Neural cell (in vitro differentiated cells): Measurements from ENCODE around the gene KMT5C. TPM values are rescaled to one million over a fixed set of nuclear protein-coding genes. Genes with fewer than 3 reads are reported as not detected.

Source experiments
- H2AFZ ChIP-seq: fragments of 200-600, 300-800 bp; sonication (generic), shearing (Covaris generic); 2 replicates; pipeline ENCODE4 v1.6.0; 2014; ENCODE audit warnings: low read depth, mild to moderate bottlenecking, antibody characterized with exemption, low read length, moderate library complexity
- H3F3A ChIP-seq: fragments of 200-600 bp; shearing (Covaris generic); 2 replicates; pipeline ENCODE4 v1.6.1; 2016; ENCODE audit warnings: mild to moderate bottlenecking, moderate library complexity, mixed read lengths, antibody characterized with exemption, low read length; ENCODE audit not compliant: insufficient read depth, poor library complexity, severe bottlenecking
- H3K27ac ChIP-seq: fragments of 200-600, 300-800 bp; sonication (generic), shearing (Covaris generic); 2 replicates; pipeline ENCODE4 v1.5.1; 2014; ENCODE audit warnings: mild to moderate bottlenecking, low read length, moderate library complexity
- H3K27me3 ChIP-seq: fragments of 300-800, 200-600 bp; sonication (generic), shearing (Covaris generic); 2 replicates; pipeline ENCODE4 v1.6.0; 2014; ENCODE audit warnings: mild to moderate bottlenecking, low read depth, low read length, moderate library complexity; ENCODE audit not compliant: insufficient read depth
- H3K36me3 ChIP-seq: fragments of 300-800, 200-600 bp; sonication (generic), shearing (Covaris generic); 2 replicates; pipeline ENCODE4 v1.5.1; 2014; ENCODE audit warnings: mild to moderate bottlenecking, antibody characterized with exemption, low read length, moderate library complexity; ENCODE audit not compliant: insufficient read depth
- H3K4me2 ChIP-seq: fragments of 300-800, 200-600 bp; sonication (generic), shearing (Covaris generic); 2 replicates; pipeline ENCODE4 v1.6.0; 2014; ENCODE audit warnings: mild to moderate bottlenecking, low read length
- H3K4me3 ChIP-seq: fragments of 300-800, 200-600 bp; sonication (generic), shearing (Covaris generic); 2 replicates; pipeline ENCODE4 v1.5.1; 2014; ENCODE audit warnings: mild to moderate bottlenecking, low read length, moderate library complexity
- H3K79me2 ChIP-seq: fragments of 200-600 bp; shearing (Covaris generic); replicated peaks from 2 replicates; pipeline ENCODE4 v1.6.0; 2014; ENCODE audit warnings: mild to moderate bottlenecking, low read length, moderate library complexity; ENCODE audit not compliant: insufficient read depth
- H3K9ac ChIP-seq: fragments of 300-800, 200-600 bp; sonication (generic), shearing (Covaris generic); 2 replicates; pipeline ENCODE4 v1.6.1; 2016; ENCODE audit warnings: mild to moderate bottlenecking, low read length, mixed read lengths
- H3K9me2 ChIP-seq: fragments of 200-600 bp; shearing (Covaris generic); 2 replicates; pipeline ENCODE4 v1.6.1; 2016; ENCODE audit warnings: mild to moderate bottlenecking, low read length, mixed read lengths; ENCODE audit not compliant: insufficient read depth
- H3K9me3 ChIP-seq: fragments of 200-600, 300-800 bp; sonication (generic), shearing (Covaris generic); 2 replicates; pipeline ENCODE4 v1.6.1; 2016; ENCODE audit warnings: mild to moderate bottlenecking, mixed run types, low read length, moderate library complexity, mixed read lengths
- H4K20me1 ChIP-seq: fragments of 200-600 bp; shearing (Covaris generic); 2 replicates; pipeline ENCODE4 v1.6.1; 2016; ENCODE audit warnings: mild to moderate bottlenecking, mixed run types; ENCODE audit not compliant: insufficient read depth
- EP300 ChIP-seq: fragments of 450-650 bp; conservative IDR thresholded peaks from 2 replicates; pipeline ENCODE4 v1.6.1; 2014; ENCODE audit warnings: antibody characterized with exemption, mild to moderate bottlenecking, moderate library complexity; ENCODE audit not compliant: poor library complexity, severe bottlenecking
- EZH2 ChIP-seq: fragments of 200-600, 300-800 bp; shearing (Covaris generic), sonication (generic); IDR thresholded peaks from 2 replicates; pipeline ENCODE4 v1.6.1; 2014; ENCODE audit warnings: antibody characterized with exemption, low read length, borderline replicate concordance, mild to moderate bottlenecking; ENCODE audit not compliant: insufficient read depth, poor library complexity, severe bottlenecking
- MXI1 ChIP-seq: fragments of 450-650 bp; conservative IDR thresholded peaks from 2 replicates; pipeline ENCODE4 v1.6.1; 2014; ENCODE audit warnings: antibody characterized with exemption, mild to moderate bottlenecking; ENCODE audit not compliant: poor library complexity, severe bottlenecking
- POLR2AphosphoS5 ChIP-seq: IDR thresholded peaks from 2 replicates; pipeline ENCODE4 v1.6.1; 2012
- RAD21 ChIP-seq: fragments of 450-650 bp; conservative IDR thresholded peaks from 2 replicates; pipeline ENCODE4 v1.6.1; 2014; ENCODE audit warnings: antibody characterized with exemption, mild to moderate bottlenecking, moderate library complexity
- REST ChIP-seq: IDR thresholded peaks from 2 replicates; pipeline ENCODE4 v1.6.1; 2012; ENCODE audit warnings: borderline replicate concordance
- SMC3 ChIP-seq: fragments of 450-650 bp; conservative IDR thresholded peaks from 2 replicates; pipeline ENCODE4 v1.6.1; 2014; ENCODE audit warnings: antibody characterized with exemption, mild to moderate bottlenecking, moderate library complexity; ENCODE audit not compliant: poor library complexity
- TAF1 ChIP-seq: IDR thresholded peaks from 2 replicates; pipeline ENCODE4 v1.6.1; 2012; ENCODE audit warnings: low read depth
- polyA plus RNA-seq: library from polyadenylated mRNA; depleted of rRNA; stranded (reverse); fragments of >200 nt; gene quantifications from 2 replicates; pipeline ENCODE4 v1.2.3, GENCODE V29; 2014
- TF ChIP-seq, protein P1 (sequence below): fragments of 450-650 bp; IDR thresholded peaks from 2 replicates; pipeline ENCODE4 v1.5.1; 2014; ENCODE audit warnings: antibody characterized with exemption, mild to moderate bottlenecking, moderate library complexity; ENCODE audit not compliant: poor library complexity, severe bottlenecking

The KMT5C gene
- polyA plus RNA-seq, 1 donor from 2014 or later: 50.9 TPM

- Histone ChIP-seq H2AFZ (no peak overlapping the region), H3K4me3 (no peak overlapping the region), H3K79me2 (no peaks in the 10 kb centered on the region), H4K20me1 (no peaks in the 10 kb centered on the region), H3K4me2 (no peak overlapping the region), H3K9me3 (no peaks in the 10 kb centered on the region), H3K9me2 (no peaks in the 10 kb centered on the region), H3K36me3 (no peaks in the 10 kb centered on the region), H3K27ac (no peak overlapping the region), H3K9ac (no peak overlapping the region), H3F3A (no peaks in the 10 kb centered on the region), H3K27me3 (no peaks in the 10 kb centered on the region)
- TF ChIP-seq, protein P1, sequence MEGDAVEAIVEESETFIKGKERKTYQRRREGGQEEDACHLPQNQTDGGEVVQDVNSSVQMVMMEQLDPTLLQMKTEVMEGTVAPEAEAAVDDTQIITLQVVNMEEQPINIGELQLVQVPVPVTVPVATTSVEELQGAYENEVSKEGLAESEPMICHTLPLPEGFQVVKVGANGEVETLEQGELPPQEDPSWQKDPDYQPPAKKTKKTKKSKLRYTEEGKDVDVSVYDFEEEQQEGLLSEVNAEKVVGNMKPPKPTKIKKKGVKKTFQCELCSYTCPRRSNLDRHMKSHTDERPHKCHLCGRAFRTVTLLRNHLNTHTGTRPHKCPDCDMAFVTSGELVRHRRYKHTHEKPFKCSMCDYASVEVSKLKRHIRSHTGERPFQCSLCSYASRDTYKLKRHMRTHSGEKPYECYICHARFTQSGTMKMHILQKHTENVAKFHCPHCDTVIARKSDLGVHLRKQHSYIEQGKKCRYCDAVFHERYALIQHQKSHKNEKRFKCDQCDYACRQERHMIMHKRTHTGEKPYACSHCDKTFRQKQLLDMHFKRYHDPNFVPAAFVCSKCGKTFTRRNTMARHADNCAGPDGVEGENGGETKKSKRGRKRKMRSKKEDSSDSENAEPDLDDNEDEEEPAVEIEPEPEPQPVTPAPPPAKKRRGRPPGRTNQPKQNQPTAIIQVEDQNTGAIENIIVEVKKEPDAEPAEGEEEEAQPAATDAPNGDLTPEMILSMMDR: no peak
- TF ChIP-seq EZH2 (no peak), MXI1 (no peak), EP300 (no peak), REST (no peak), SMC3 (no peak), RAD21 (no peak), TAF1 (no peak), POLR2AphosphoS5 (no peak)
These were observed 26.8 kb upstream of the KMT5C start for GRCh38 chr19:55312621-55313512.

GRCh38 chr19:55314396-55314795 lies 25.3 kb upstream of the KMT5C start:
- Histone ChIP-seq H3K4me2 (no peak overlapping the region), H3K79me2 (no peaks in the 10 kb centered on the region), H3K27ac (no peak overlapping the region), H3K9me2 (no peaks in the 10 kb centered on the region), H3K9ac (no peak overlapping the region), H3K27me3 (no peaks in the 10 kb centered on the region), H3K36me3 (no peaks in the 10 kb centered on the region), H3F3A (no peaks in the 10 kb centered on the region), H4K20me1 (no peaks in the 10 kb centered on the region), H2AFZ (no peak overlapping the region), H3K9me3 (no peaks in the 10 kb centered on the region), H3K4me3 (no peak overlapping the region)
- no peak for TF ChIP-seq SMC3
